GM18868 (cell line): ENCODE results near the gene ADGRV1.
A peak's percentile ranks its signal among the peaks of the same experiment; 100 is the strongest.
"Not testable (repeated sequence)": the region's sequence is repeated elsewhere in the genome, so short reads cannot be mapped to it uniquely, and the experiment has no call there.

Source experiments
- ATAC-seq: cut with Tn5 transposase; IDR thresholded peaks from one replicate; pipeline ENCODE4 v1.9.1; 2021; ENCODE audit warnings: mild to moderate bottlenecking, moderate library complexity; ENCODE audit not compliant: unreplicated experiment

ADGRV1 gene

GRCh38 chr5:91049800-91050199 is 491.2 kb downstream of the ADGRV1 start:
- no peak for ATAC-seq

- not testable (repeated sequence) for ATAC-seq
Observed at GRCh38 chr5:91052411-91052810, 493.8 kb downstream of the ADGRV1 start.

- ATAC-seq, result no peak
Observed at GRCh38 chr5:91052977-91053740, 494.6 kb downstream of the ADGRV1 start.

- ATAC-seq, result no peak
Observed at GRCh38 chr5:91053741-91054025, 495.1 kb downstream of the ADGRV1 start.

- ATAC-seq, result no peak
Observed at GRCh38 chr5:91058155-91058554, 499.6 kb downstream of the ADGRV1 start.

- ATAC-seq, result no peak
Observed at GRCh38 chr5:91058575-91058974, 500.0 kb downstream of the ADGRV1 start.

GRCh38 chr5:91059409-91059808 is 500.8 kb downstream of the ADGRV1 start:
- ATAC-seq, result peak; percentile 96

GRCh38 chr5:91061094-91061493 is 502.5 kb downstream of the ADGRV1 start:
- ATAC-seq, result no peak

GRCh38 chr5:91061946-91062562 is 503.5 kb downstream of the ADGRV1 start:
- peak; percentile 36 for ATAC-seq

GRCh38 chr5:91063098-91063690 is 504.6 kb downstream of the ADGRV1 start:
- not testable (repeated sequence) for ATAC-seq

GRCh38 chr5:91065496-91065895 is 506.9 kb downstream of the ADGRV1 start:
- ATAC-seq, result no peak

- no peak for ATAC-seq
Observed at GRCh38 chr5:91069364-91069763, 510.8 kb downstream of the ADGRV1 start.

- no peak for ATAC-seq
Observed at GRCh38 chr5:91070761-91071550, 512.4 kb downstream of the ADGRV1 start.

GRCh38 chr5:91072881-91073280 is 514.3 kb downstream of the ADGRV1 start:
- ATAC-seq, result no peak

GRCh38 chr5:91074615-91075014 is 516.0 kb downstream of the ADGRV1 start:
- ATAC-seq, result no peak

GRCh38 chr5:91076138-91076537 is 517.5 kb downstream of the ADGRV1 start:
- ATAC-seq, result no peak

GRCh38 chr5:91077623-91078022 is 519.0 kb downstream of the ADGRV1 start:
- no peak for ATAC-seq

GRCh38 chr5:91079037-91079436 is 520.4 kb downstream of the ADGRV1 start:
- peak; percentile 71 for ATAC-seq

- no peak for ATAC-seq
Observed at GRCh38 chr5:91089758-91090157, 531.2 kb downstream of the ADGRV1 start.

GRCh38 chr5:91090995-91091394 is 532.4 kb downstream of the ADGRV1 start:
- ATAC-seq, result no peak

- ATAC-seq, result no peak
Observed at GRCh38 chr5:91091471-91092234, 533.1 kb downstream of the ADGRV1 start.
